Limb (tissue), 2 donors: Measurements from ENCODE around the gene COG5.

ENCODE experiments used
- DNase-seq, 2 donors: peaks; one replicate each; pipeline ENCODE4 v3.0.0-alpha.2; 2016; ENCODE audit errors: extremely low spot score in 2 of 2

Gene COG5

DNA sequence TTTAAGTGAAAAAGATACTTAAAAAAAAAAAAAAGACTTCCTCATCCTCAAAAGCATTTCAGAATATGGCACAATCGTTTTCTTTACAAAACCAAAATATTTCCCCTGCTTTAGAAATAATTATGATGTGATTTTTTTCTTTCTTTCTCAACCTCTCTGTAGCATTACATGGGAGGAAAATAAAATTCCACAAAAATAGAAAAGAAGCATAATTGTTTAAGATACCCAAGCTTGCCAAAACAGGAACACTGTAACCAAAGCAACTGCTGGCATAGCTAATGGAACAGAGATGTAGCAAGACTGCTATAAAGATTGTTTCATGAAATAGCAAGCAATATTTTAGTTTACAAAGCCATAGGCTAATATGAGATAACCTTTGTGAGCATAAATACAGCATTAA lies 169.4 kb downstream of the COG5 start:
- DNase-seq = no peak

GRCh38 chr7:107392830-107393229 lies 170.9 kb downstream of the COG5 start:
- DNase-seq = no peak

GRCh38 chr7:107390916-107391315 lies 172.8 kb downstream of the COG5 start:
- no peak for DNase-seq

DNA sequence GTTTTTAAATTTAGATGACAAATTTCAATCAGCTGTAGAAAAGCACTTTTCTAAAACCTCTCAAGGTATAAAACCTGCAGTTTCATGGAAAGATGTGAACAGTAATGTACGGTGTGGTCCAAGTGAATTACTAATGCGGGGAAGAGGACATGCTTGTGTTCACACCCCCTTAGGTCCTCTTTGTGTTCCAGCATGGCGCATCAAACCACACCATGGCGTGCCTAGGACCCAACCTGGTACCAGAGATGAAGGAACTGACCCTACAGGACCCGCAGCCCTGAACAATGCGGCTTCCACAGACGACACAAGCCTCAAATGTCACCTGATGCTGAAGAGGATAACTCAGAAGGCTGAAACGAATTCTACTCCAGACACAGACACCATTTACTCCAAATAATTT lies 175.1 kb downstream of the COG5 start:
- DNase-seq = no peak

GRCh38 chr7:107387573-107388219 lies 176.0 kb downstream of the COG5 start:
- DNase-seq = no peak

- no peak for DNase-seq
Observed at GRCh38 chr7:107387128-107387527, 176.6 kb downstream of the COG5 start.

GRCh38 chr7:107386548-107387102 lies 177.1 kb downstream of the COG5 start:
- no peak for DNase-seq

GRCh38 chr7:107384025-107384424 lies 179.7 kb downstream of the COG5 start:
- DNase-seq = no peak

GRCh38 chr7:107383203-107383602 lies 180.5 kb downstream of the COG5 start:
- DNase-seq = no peak

DNA sequence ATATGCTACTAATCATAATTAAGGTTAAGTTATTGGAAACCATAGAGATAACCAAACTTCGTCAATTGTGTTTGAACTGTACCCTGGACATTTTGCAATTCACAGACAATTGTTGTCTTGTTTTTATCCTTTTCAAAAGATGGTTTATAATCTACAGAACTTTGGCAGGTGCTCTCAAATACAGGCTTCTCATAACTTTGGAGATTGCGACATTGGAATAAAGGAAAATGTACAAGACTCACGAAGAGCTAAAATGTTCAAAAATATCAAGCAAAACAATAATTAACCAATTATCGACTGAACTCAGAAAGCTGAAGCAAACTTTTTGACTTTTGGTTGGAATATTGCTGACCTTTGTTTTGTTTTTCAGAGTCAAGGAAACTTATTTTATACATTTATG lies 182.3 kb downstream of the COG5 start:
- DNase-seq = no peak

- no peak for DNase-seq
Observed at GRCh38 chr7:107373354-107373753, 190.4 kb downstream of the COG5 start.

GRCh38 chr7:107372298-107372697 lies 191.4 kb downstream of the COG5 start:
- DNase-seq = no peak

DNA sequence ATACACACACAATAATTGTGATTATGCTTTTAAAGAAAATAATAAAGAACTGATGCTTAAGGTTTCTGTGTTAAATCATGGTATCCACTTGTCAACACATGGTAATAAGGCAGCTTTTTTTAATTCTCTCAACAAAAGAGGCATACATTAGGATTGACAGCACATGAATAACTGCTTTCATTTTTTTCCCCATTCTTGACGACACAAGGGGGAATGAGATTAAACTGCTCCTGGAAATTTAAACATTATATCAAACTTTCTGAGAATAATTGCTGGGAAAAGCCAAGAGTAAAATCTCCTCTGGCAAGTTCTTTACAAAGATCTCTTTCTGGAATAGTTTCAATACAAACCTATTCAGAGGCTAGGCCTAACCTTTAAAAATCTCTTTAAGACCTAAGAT lies 192.9 kb downstream of the COG5 start:
- DNase-seq = no peak

GRCh38 chr7:107364787-107365186 lies 198.9 kb downstream of the COG5 start:
- no peak for DNase-seq

DNA sequence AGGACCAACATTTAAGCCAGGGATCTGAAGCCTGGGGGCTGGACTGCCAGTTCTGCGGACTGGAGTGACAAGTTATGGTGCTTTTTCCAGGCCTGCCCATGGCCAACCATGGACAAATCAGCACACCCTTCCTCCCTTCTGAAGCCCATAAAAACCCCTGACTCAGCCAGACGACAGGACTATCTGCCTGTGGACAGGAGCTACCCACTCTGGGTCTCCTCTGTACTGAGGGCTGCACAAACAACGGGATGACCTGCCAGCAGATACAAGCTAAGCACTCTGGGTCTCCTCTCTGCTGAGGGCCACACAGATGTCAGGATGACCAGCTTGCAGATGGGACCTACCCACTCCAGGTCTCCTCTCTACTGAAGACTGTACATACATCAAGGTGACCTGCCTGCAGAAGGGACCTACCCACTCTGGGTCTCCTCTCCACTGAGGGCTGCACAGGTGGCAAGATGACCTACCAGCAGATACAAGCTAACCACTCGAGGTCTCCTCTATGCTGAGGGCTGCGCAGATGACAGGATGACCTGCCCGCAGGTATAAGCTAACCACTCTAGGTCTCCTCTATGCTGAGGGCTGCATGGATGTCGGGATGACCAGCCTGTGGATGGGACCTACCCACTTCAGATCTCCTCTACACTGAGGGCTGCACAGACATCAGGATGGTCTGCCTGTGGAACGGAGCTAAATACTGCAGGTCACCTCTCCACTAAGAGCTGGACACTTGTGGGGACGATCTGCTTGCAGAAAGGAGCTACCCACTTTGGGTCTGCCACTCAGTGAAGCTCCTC lies 204.0 kb downstream of the COG5 start:
- DNase-seq = no peak

- DNase-seq = no peak
Observed at GRCh38 chr7:107355616-107356015, 208.1 kb downstream of the COG5 start.

DNA sequence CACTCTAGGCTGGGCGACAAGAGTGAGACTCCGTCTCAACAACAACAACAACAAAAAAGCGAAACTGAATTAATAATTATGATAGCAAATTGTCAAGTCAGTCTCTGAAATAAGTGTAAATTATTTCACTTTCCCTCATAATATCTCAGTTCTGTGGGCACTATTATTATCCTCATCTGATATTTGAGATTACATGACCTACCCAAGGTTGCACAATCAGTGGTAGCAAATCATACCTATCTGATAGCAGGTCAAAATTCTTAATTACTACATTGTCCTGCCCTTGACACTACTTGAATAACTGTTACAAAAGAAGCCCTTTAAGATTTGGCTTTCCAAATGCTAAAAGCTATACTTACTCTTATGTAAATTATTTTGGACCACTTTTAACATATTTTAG lies 209.1 kb downstream of the COG5 start:
- no peak for DNase-seq

DNA sequence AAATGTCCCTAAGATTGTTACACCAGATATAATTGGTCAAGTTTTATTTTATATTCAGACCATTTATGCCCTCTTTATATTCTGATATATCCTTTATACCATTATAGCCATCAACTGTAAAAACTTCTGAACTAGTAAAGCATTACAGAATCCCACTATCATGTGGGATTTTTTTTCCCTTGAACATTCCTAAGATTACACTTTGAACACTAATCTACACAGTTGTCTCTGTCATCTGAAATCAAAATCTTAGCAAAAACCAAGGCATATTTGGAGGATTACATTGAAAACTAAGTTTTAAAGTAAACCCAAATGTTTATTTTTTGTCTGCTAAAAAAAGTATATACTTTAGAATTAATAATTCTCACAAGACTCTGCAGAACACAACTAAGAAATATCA lies 210.0 kb downstream of the COG5 start:
- DNase-seq = no peak

DNA sequence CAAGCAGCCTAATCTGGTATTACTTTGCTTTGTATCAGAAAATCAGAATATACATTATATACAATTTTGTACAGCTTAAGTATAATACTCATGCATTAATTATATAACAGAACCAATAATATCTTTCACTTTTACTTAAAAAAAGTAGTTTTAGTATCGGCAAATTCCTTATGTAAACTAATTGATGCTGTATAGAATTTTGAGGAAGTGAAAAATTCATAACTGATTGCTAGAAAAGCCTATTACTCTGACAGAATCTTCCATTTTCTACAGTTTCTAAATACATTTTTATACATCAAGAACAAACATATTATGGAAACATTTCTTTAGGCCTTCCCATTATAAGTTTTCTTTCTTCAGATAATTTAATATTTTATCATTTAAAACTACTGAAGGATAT lies 217.8 kb downstream of the COG5 start:
- no peak for DNase-seq

DNA sequence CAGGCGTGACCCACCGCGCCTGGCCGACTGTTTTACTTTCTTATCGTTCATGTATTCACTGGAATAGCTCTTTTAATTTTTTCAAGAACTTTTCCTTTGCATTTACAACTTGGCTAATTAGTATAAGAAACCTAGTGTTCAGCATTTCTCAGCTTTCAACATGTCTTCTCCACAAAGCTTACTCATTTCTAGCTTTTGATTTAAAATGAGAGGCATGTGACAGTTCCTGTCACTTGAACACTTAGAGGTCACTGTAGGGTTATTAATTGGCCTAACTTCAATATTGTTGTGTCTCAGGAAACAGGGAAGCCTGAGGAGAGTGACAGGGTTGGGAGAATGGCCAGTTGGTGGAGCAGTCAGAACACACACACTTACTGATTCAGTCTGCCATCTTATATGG lies 218.9 kb downstream of the COG5 start:
- no peak for DNase-seq

- DNase-seq = no peak
Observed at GRCh38 chr7:107344286-107344685, 219.4 kb downstream of the COG5 start.

DNA sequence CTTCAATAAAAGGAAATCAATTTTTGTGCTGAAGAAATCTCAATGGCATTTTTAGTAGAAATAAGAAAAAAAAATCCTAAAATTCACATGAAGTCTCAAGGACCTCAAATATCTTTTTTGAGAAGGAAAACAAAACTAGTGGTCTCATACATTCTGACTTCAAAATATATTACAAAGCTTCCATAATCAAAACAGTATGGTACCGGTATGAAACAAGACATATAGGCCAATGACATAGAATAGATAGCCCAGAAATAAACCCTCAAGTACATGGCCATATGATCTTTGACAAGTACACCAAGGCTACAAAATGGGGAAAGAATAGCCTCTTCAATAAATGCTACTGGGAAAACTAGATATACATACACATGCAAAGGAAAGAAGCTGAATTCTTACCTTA lies 225.6 kb downstream of the COG5 start:
- DNase-seq = no peak
